Fibroblast of mammary gland (primary cell): Measurements from ENCODE around the gene CNOT9.
A peak's percentile ranks its signal among the peaks of the same experiment; 100 is the strongest.

Experiments used
- DNase-seq: peaks from one replicate; pipeline ENCODE4 v3.0.0-alpha.2; 2010; ENCODE audit warnings: low read depth
- H3K4me3 ChIP-seq: 2 replicates; pipeline ENCODE4 v1.5.1; 2011; ENCODE audit warnings: low read depth, mild to moderate bottlenecking, low read length, moderate library complexity; ENCODE audit not compliant: control insufficient read depth
- TF ChIP-seq, protein P1 (sequence below): conservative IDR thresholded peaks from 2 replicates; pipeline ENCODE4 v1.5.1; 2011; ENCODE audit warnings: low read depth, low read length, inconsistent platforms; ENCODE audit not compliant: control insufficient read depth, insufficient read depth

CNOT9 gene

GRCh38 chr2:218585541-218585940 lies 16.9 kb downstream of the CNOT9 start:
- TF ChIP-seq, protein P1, sequence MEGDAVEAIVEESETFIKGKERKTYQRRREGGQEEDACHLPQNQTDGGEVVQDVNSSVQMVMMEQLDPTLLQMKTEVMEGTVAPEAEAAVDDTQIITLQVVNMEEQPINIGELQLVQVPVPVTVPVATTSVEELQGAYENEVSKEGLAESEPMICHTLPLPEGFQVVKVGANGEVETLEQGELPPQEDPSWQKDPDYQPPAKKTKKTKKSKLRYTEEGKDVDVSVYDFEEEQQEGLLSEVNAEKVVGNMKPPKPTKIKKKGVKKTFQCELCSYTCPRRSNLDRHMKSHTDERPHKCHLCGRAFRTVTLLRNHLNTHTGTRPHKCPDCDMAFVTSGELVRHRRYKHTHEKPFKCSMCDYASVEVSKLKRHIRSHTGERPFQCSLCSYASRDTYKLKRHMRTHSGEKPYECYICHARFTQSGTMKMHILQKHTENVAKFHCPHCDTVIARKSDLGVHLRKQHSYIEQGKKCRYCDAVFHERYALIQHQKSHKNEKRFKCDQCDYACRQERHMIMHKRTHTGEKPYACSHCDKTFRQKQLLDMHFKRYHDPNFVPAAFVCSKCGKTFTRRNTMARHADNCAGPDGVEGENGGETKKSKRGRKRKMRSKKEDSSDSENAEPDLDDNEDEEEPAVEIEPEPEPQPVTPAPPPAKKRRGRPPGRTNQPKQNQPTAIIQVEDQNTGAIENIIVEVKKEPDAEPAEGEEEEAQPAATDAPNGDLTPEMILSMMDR, result no peak
- DNase-seq, result no peak

DNA sequence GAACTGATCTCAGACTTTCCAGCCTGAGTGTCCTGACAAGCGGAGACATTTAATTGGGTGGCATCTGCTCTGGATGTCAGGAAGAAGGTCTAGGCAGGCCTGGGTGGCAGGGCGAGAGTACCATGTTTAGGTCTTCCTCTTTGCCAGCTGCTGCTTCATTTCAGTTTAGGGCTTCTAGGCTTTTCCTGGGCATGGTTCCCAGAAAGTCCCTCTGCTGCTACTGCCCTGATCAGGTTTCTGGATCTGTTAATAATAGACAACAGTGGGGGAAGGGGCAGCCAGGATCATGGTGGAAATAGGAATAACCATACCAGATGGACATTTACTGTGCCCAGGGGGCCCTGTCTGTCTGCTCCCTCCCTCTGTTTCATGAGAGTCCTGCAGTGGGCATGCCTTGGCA lies 36.8 kb downstream of the CNOT9 start:
- TF ChIP-seq, protein P1, result no peak
- DNase-seq, result peak; percentile 63
- H3K4me3 ChIP-seq, result no peak overlapping the region

More at GRCh38 chr2:218585541-218585940, 16.9 kb downstream of the CNOT9 start:
- no peak overlapping the region for H3K4me3 ChIP-seq

DNA sequence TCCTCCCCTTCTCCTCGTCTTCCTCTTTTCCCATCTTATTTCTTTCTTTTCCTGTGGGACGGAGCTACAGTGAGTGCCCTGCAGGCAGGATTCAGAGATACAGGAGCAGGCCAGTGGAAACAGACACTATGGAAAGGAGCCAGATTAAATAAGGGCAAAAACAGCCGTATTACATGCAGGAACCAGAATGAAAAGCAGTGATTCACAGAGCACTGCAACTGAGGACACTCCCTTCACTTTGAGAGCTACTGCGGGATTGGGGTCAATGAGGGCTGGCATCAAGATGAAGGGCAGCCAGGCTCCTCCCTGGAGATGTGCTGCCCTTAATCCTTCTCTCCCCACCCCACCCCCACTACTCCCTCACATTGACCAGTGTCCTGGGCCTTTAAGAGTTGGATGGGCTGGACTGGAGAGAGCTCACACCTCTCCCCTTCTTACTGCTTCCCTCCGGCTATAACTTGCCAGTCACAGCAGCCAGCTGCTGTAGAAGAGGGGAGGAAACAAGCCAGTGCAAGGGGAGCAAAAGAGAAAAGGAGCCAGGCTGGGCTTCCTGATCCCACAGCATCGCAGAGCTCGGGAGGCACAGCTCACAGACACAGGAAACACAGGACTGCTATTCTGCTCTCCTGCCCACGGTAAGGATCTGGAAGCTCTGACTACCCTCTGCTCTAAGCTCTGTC lies 38.9 kb downstream of the CNOT9 start, which contains the start of gene PLCD4:
PLCD4 (plus strand) TSS at position 464 of the 680 bp plus-strand sequence. CDS start 7,841 bp downstream, outside the sequence.
- peak within 1 kb of the TSS; percentile 38 for H3K4me3 ChIP-seq
- TF ChIP-seq, protein P1, result peak; percentile 22
- peak; percentile 85 for DNase-seq

DNA sequence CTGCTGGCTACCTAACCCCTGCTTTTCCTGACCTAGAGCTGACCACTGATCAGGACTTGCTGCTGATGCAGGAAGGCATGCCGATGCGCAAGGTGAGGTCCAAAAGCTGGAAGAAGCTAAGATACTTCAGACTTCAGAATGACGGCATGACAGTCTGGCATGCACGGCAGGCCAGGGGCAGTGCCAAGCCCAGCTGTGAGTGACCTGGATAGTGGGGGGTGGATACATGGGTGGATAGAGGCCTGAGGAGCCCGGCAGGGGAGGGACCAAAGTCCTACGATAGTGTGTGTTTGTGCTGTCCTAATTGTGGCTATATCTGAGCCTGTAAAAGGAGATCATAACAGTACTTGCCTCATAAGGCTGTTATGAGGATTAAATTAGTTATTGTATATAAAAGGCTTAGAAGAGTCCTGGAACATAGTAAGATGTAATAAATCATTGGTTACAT lies 47.3 kb downstream of the CNOT9 start:
- no peak for DNase-seq
- TF ChIP-seq, protein P1, result no peak
- H3K4me3 ChIP-seq, result no peak overlapping the region

GRCh38 chr2:218618102-218618860 lies 49.6 kb downstream of the CNOT9 start:
- H3K4me3 ChIP-seq, result no peak overlapping the region
- TF ChIP-seq, protein P1, result no peak

GRCh38 chr2:218621007-218621406 lies 52.4 kb downstream of the CNOT9 start:
- H3K4me3 ChIP-seq, result no peak overlapping the region
- TF ChIP-seq, protein P1, result no peak
- no peak for DNase-seq

More at GRCh38 chr2:218618102-218618860, 49.6 kb downstream of the CNOT9 start:
- DNase-seq, result peak; percentile 18
